ENCODE measurements around the gene MSI2. TPM values are rescaled to one million over a fixed set of nuclear protein-coding genes. Genes with fewer than 3 reads are reported as not detected.

Gene MSI2
- total RNA-seq, 1 donor from 2014 or later, result 144 TPM

DNA sequence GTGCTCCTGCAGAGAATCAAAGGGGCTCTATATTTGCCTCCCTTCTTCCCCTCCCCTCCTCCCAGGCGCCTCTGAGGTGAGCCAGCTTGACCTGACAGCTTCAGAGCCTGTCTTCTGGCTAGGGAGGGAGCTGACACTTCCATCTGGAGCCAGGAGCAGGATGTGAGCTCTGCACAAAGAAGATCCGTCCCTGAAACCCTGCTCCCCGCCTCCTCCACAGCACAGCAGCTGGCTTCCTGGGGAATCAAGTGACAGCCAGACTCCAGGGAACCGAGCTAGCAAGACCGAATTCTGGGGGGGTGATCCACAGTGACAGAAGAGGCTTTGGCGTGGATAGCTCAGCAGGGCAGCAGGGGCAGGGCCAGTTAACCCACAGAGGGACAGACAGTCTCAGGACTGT is 451.6 kb downstream of the MSI2 start:
- DNase-seq (ENCODE audit: low spot score in 2 of 2, unreplicated experiment in 2 of 2), result peak in 1 of 2 experiments; percentile 40
- Mint-ChIP-seq H3K27ac (peak overlapping the region; percentile 19), H3K9me3 (no peaks in the 10 kb centered on the region), H3K4me1 (peaks cover 27% of the 10 kb centered on the region), H3K27me3 (ENCODE audit: low read depth) (peaks cover 6% of the 10 kb centered on the region), H3K36me3 (no peaks in the 10 kb centered on the region), H3K4me3 (no peak overlapping the region)
- TF ChIP-seq, protein P1, sequence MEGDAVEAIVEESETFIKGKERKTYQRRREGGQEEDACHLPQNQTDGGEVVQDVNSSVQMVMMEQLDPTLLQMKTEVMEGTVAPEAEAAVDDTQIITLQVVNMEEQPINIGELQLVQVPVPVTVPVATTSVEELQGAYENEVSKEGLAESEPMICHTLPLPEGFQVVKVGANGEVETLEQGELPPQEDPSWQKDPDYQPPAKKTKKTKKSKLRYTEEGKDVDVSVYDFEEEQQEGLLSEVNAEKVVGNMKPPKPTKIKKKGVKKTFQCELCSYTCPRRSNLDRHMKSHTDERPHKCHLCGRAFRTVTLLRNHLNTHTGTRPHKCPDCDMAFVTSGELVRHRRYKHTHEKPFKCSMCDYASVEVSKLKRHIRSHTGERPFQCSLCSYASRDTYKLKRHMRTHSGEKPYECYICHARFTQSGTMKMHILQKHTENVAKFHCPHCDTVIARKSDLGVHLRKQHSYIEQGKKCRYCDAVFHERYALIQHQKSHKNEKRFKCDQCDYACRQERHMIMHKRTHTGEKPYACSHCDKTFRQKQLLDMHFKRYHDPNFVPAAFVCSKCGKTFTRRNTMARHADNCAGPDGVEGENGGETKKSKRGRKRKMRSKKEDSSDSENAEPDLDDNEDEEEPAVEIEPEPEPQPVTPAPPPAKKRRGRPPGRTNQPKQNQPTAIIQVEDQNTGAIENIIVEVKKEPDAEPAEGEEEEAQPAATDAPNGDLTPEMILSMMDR (IDR thresholded peaks at IDR 0.05; ENCODE audit: unreplicated experiment), result no peak

DNA sequence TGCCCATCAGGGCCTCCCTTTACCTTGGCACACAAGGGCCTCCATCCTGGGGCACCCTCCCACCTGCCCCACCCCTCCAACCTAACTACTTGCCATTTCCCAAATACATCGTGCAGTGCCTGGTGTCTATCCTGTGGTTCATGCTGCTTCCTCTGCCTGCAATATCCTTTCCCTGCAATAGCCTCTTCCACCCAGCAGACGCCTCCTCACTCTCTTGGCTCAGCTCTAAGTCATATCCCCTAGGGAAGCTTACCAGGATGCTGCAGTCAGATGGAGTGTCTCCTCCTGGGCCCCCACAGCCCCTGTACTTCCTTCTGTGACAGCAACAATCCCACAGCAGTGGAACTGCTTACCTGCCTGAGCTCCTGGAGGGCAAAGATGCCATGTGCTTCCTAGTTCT is 452.1 kb downstream of the MSI2 start:
- TF ChIP-seq, protein P1 (IDR thresholded peaks at IDR 0.05; ENCODE audit: unreplicated experiment), result no peak
- no peak overlapping the region for H3K4me3 Mint-ChIP-seq

DNA sequence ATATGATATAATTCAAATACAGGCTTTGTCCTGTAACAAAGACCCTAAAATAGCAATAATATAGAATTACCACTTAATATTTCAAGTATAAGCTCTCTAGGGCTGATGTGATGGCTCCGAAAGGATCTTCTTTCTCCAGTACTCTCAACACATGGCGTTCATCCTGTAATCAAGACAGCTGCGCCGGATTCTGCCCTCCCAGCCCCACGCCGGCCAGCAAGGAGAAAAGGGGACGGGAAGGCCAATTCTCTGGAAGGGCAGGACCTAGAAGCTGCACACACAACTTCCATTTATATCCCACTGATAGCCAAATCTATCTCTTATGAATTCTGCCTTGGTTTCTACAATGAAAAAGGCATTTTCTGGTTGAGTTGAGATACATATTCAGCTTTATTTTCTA is 456.8 kb downstream of the MSI2 start:
- H3K9me3 Mint-ChIP-seq, result no peaks in the 10 kb centered on the region
- no peak overlapping the region for H3K27ac Mint-ChIP-seq
- TF ChIP-seq, protein P1 (IDR thresholded peaks at IDR 0.05; ENCODE audit: unreplicated experiment), result no peak
- H3K4me3 Mint-ChIP-seq, result no peak overlapping the region
- DNase-seq (ENCODE audit: low spot score in 2 of 2, unreplicated experiment in 2 of 2), result no peak
- H3K4me1 Mint-ChIP-seq, result peaks cover 5% of the 10 kb centered on the region
- no peaks in the 10 kb centered on the region for H3K36me3 Mint-ChIP-seq
- peaks cover 41% of the 10 kb centered on the region for H3K27me3 Mint-ChIP-seq (ENCODE audit: low read depth)

More for the DNA sequence above, 452.1 kb downstream of the MSI2 start:
- DNase-seq (ENCODE audit: low spot score in 2 of 2, unreplicated experiment in 2 of 2), result no peak
- peaks cover 27% of the 10 kb centered on the region for H3K4me1 Mint-ChIP-seq
- H3K9me3 Mint-ChIP-seq, result no peaks in the 10 kb centered on the region
- H3K27ac Mint-ChIP-seq, result peak overlapping the region; percentile 11
- H3K27me3 Mint-ChIP-seq (ENCODE audit: low read depth), result peaks cover 11% of the 10 kb centered on the region
- H3K36me3 Mint-ChIP-seq, result no peaks in the 10 kb centered on the region

DNA sequence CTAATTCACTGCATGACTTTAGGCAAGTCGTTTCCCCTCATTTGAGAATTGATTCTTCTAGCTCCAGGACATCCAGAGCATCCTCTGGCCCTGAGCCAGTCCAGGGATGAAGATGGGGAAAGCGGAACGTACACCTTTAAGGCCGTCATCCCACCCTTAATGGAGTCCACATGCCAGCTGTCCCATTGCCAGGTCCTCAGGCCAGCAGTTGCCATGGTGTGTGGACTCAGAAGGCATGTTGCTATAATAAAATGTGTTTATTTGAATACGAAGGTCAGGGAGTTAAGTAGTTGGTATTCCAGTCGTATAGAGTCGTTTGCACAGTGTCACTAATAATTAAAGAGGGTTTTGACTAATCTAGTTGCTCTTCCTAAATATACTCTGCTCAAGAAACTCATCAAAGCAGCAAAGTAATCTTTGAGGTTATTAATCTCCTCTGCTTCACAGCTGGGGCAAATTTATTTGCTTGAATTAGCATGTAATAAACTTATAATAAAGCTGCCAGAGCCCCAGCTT is 458.4 kb downstream of the MSI2 start:
- TF ChIP-seq, protein P1 (IDR thresholded peaks at IDR 0.05; ENCODE audit: unreplicated experiment), result no peak
- H3K36me3 Mint-ChIP-seq, result no peaks in the 10 kb centered on the region
- no peak for DNase-seq (ENCODE audit: low spot score in 2 of 2, unreplicated experiment in 2 of 2)
- no peak overlapping the region for H3K4me3 Mint-ChIP-seq
- H3K27me3 Mint-ChIP-seq (ENCODE audit: low read depth), result peaks cover 47% of the 10 kb centered on the region
- no peaks in the 10 kb centered on the region for H3K4me1 Mint-ChIP-seq
- no peaks in the 10 kb centered on the region for H3K9me3 Mint-ChIP-seq
- no peak overlapping the region for H3K27ac Mint-ChIP-seq

DNA sequence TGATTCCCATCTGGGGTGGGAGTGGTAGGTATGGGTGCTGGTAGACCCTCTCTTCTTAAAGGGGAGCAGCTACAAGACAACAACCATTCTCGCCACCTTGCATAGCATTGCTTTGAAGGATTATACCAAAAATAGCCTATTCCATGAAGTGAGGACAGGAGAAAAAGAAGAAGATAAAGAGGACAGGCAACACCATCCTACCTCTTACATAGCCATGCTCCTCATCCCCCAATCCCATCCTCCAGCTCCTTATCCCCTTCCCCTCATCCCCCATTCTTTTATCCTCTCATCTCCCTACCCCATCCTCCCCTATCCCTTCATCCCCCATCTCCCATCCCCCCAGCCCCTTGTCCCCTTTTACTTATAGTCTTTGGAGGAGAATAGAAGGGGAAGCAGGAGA is 459.7 kb downstream of the MSI2 start:
- Mint-ChIP-seq H3K4me3 (no peak overlapping the region), H3K27ac (no peak overlapping the region), H3K27me3 (ENCODE audit: low read depth) (peaks cover 47% of the 10 kb centered on the region), H3K36me3 (no peaks in the 10 kb centered on the region), H3K9me3 (no peaks in the 10 kb centered on the region), H3K4me1 (no peaks in the 10 kb centered on the region)
- TF ChIP-seq, protein P1 (IDR thresholded peaks at IDR 0.05; ENCODE audit: unreplicated experiment), result no peak
- DNase-seq (ENCODE audit: low spot score in 2 of 2, unreplicated experiment in 2 of 2), result no peak

DNA sequence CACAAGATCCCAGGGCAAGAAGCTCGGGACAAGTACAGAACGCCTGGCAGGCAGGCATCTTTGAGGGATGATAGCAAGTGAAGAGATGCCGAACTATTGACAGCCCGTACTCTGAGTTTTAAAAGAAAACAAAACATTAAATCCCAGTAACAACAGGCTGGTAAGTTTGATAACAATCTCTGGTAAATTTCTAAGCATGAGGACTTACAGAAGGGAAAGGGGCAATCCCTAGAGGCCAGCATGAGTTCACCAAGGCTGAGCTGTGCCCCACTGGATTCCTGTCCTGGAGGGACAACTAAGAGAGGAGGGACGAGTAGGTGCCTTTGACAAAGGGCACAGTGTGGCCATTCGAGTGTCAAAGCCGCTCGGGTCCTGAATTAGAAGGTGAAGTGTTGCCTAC is 462.6 kb downstream of the MSI2 start:
- no peak for DNase-seq (ENCODE audit: low spot score in 2 of 2, unreplicated experiment in 2 of 2)
- TF ChIP-seq, protein P1 (IDR thresholded peaks at IDR 0.05; ENCODE audit: unreplicated experiment), result no peak
- H3K27ac Mint-ChIP-seq, result no peak overlapping the region
- H3K27me3 Mint-ChIP-seq (ENCODE audit: low read depth), result peaks cover 31% of the 10 kb centered on the region
- no peak overlapping the region for H3K4me3 Mint-ChIP-seq
- H3K9me3 Mint-ChIP-seq, result no peaks in the 10 kb centered on the region
- no peaks in the 10 kb centered on the region for H3K36me3 Mint-ChIP-seq
- no peaks in the 10 kb centered on the region for H3K4me1 Mint-ChIP-seq

Measured in mesothelial cell of epicardium (in vitro differentiated cells).